HG03175 (cell line): ENCODE results near the gene UNC5C.

Experiments used
- ATAC-seq: cut with Tn5 transposase; IDR thresholded peaks from one replicate; pipeline ENCODE4 v1.9.1; 2021; ENCODE audit warnings: mild to moderate bottlenecking, moderate library complexity; ENCODE audit not compliant: unreplicated experiment

Gene UNC5C

GRCh38 chr4:95469617-95470016 is 79.2 kb downstream of the UNC5C start:
- no peak for ATAC-seq

DNA sequence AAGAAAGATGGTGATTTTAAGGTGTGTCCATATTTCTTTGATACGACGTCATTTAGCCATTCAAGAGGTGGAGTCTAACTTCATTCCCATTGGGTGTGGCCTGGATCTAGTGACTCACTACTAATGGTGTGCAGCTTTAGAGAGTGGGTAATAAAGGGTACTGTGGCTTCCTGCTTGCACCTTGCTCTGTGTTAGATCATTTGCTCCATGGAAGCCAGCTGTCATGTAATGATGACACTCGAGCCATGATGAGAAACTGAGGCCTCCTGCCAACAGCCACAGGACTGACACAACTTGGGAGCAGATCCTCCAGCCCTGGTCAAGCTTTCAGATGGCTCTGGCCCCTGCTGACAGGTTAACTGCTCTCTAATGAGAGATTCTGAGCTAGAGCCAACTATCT is 82.0 kb downstream of the UNC5C start:
- no peak for ATAC-seq

DNA sequence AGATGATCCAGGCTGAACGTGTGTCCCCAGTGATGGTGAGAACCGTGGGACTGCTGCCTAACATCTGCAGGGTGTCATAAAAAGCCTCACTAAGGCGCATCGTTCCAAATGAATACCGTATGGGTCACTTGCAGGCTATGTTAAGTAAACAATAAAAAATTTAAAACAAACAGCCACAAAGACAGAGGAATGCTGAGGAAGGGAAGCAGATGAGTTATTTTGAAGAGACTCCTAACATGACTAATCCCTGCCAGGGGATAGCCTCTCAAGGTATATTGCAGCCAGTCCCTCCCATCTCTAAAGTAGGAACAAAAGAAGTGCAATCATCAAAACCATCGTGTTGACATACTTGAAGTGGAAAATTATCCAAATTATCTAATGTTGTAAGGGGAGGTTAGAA is 83.8 kb downstream of the UNC5C start:
- no peak for ATAC-seq

DNA sequence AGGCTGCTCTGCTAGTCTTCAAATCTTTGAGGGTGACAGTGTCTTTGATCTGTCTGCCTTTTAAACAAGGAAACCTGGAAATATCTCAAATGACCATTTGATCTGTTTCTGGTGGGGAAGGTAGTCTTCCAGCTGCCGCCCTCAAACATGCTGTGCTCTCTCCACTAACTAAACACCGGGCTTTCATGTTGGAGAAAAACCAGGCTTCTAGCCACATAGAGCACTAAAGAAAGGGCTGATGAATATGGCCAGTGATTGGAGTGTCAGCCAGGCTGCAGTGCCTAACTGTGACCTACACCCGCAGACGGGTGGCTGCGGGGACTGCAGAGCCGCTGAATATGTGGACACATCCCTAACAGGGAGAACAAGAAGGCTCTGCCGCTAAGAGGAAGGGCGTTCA is 85.9 kb downstream of the UNC5C start:
- ATAC-seq, result no peak

GRCh38 chr4:95457353-95457752 is 91.4 kb downstream of the UNC5C start:
- ATAC-seq, result no peak

- no peak for ATAC-seq
These were observed 98.5 kb downstream of the UNC5C start for GRCh38 chr4:95450294-95450693.

DNA sequence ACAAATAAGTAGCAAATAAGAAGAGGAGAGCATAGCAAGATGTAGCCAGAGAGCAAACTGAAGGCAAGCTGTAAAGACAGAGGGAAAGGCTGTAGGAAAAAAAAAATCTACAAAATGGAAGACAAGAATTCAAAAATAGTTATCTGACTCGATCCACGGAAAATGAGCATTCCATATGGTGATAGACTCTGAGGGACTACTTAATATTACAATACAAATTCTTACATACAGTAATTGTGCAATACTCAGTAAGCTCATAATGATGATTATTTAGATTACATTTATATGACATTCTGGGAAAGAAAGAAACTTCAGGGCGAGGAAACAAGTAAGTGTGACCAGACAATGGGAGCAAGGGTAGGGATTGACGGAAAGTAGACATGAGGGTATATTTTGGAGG is 102.6 kb downstream of the UNC5C start:
- ATAC-seq, result no peak

GRCh38 chr4:95445251-95445650 is 103.5 kb downstream of the UNC5C start:
- ATAC-seq, result no peak

- no peak for ATAC-seq
These were observed 104.0 kb downstream of the UNC5C start for GRCh38 chr4:95444812-95445211.

DNA sequence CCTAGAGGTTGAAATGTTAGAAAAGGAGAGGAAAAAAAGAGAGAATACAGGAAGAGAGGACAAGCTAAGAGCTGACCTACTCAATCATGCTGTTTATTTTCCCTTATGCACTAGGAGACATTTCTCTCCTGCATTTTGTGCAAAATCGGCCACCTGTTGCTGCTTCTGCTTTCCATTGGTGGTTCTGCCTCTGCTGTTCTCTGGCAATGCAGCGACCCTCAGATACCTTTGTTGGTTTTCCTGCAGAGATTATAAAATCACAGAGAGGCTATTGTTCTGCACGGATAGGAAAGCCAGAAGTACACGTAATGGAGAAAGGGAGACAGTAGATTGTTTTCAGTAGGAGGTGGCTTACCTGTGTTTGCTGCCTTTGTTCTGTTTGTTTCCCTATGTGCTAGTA is 108.9 kb downstream of the UNC5C start:
- ATAC-seq, result no peak

DNA sequence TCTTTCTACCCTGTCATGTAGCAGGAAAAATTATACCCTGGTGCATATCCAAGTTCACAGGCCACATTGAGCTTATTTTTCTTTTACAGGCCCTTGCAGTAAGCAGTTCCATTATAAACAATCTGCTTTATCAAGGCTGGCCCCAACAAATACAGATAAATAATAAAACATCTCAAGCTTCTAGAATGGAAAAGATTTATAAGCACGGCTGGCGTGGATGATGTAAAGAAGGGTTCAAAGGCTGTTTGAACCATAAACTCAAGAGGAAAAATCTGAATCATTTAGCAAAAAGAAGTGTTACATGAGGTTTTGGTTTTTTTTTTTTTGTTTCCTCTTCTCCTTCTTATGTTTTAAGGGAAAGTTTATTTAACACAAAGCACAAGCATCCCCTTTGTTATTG is 109.7 kb downstream of the UNC5C start:
- no peak for ATAC-seq

DNA sequence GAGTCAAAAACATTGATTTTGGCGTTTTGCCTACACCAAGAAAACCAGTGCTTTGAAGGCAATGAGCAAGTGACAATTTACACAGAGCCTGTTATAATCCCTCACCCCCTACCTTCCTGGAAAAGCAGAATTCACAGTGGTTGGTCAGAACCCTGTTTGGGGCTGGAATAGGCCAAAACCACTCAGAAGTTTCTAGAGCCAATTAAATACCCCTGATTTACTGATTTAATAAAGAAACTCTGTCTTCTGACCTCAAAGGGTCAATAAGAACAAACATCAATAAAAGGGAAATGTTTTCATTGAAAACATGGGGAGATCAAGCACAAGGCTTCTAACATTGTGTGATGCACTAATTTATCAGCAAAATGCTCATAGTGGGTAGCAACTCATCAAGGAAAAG is 116.3 kb downstream of the UNC5C start:
- no peak for ATAC-seq

DNA sequence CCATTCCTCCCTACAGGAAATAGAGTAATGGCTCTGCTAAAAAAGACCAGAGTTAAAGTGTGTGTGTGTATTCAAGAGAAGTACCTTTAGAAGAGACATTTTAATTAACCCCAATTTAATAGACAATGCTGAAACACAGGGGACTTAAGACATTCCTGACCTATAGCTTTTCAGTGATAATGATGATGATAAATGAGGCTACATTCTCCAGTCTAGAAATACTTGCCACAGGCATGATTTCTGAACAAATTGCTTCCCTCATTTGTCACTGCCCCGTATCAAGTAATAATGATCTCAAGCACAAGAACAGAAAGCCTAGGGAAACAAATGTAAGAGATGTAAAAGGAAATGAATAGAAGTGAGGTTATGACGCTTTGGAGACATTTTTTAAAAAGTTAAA is 117.1 kb downstream of the UNC5C start:
- no peak for ATAC-seq

GRCh38 chr4:95429416-95429815 is 119.4 kb downstream of the UNC5C start:
- no peak for ATAC-seq

DNA sequence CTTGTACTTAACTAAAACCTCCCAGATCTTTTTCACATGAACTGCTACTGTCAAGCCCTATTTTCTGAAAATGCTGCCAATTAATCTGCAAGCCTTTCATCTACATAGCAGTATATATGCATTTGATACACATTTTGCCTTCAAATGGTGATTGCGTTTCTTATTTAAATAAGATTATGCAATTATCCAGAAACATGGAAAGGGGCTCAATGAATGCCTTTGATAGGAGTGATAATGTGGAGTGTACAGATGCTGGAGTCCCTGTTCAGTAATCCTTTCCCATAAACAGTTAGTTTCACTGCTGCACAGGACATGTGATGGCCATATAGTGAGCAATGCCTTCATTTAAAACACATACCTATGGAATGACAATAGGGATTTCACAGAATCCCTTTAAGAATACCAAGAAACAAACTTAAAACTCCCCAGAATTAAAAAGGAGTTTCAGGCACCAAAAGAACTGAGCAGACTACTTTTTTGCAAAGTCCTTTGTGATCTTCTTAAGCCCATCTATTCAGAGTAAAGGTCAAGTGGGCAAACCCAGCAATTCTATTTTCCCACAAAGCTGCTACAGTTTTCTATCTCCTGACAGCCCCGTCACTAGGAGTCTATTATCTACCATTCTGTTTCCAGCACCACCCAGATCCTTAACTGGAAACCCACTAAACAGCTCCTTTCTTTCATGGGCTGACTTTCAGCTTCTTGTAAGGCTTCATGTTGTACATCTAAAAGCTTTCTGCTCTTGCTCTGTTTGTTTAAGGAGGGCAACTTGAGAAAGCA is 120.3 kb downstream of the UNC5C start:
- no peak for ATAC-seq

DNA sequence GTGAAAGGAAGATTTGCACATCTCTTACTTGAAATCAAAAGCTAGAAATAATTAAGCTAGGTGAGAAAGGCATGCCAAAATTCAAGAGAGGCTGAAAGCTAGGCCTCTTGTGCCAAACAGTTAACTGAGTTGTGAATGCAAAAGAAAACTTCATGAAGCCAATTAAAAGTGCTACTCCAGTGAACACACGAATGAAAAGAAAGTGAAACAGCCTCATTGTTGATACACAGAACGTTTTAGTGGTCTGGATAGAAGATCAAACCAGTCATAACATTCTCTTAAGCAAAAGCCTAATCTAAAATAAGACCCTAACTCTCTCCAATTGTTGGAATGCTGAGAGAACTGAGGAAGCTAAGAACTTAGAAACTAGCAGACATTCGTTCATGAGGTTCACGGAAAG is 122.3 kb downstream of the UNC5C start:
- ATAC-seq, result no peak

- no peak for ATAC-seq
These were observed 126.3 kb downstream of the UNC5C start for GRCh38 chr4:95422436-95422835.

GRCh38 chr4:95421869-95422268 is 126.9 kb downstream of the UNC5C start:
- no peak for ATAC-seq

DNA sequence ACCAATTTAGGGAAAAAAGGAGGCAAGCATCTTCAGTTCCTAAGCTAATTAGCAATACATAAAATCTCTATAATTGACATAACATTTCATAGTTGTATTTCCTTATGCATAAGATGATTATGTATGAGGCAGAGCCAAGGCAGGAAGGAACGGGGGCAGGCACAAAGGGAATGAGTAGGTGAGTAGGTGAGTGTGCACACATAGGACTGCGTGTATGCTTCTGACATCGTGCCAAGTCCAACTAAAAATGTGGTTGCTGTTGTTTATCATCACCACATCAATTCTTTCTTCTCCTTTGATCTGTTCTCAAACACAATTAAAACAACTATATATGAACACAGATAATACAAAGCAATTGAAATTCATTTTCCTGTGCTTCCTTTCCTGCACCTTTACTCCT is 131.2 kb downstream of the UNC5C start:
- ATAC-seq, result no peak

GRCh38 chr4:95415346-95415771 is 133.4 kb downstream of the UNC5C start:
- no peak for ATAC-seq

DNA sequence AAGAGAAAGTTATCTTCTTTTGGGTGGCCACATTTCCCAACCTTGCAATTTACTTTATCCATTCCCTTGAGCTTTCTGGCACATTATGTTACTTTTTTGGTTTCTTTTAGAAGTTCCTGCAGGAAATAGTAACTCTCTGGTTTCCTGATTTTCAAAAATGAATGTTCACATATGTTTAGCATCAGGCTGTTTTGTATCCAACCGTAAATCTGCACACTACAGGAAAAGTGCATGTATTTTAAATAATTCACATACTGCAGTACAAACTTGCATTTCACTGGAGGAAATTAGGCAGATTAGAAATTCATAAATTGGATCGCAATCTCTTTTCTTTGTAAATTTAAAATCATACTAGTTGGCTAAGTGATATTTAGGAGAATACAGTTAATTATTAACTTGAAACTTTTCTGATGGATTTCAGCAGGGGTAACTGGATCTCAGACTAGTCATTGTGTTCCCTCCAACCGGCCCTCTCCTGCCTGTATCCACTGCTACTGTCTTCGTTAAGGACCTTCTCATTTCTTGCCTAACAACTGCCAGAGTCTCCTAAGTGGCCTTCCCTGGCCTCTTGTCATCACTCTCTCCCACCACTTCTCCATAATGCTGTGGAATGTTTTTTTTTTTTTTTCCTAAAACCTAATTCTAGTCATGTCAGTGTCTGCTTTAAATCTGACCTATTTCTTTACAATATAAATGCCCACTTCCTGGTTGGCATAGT is 137.2 kb downstream of the UNC5C start:
- no peak for ATAC-seq

GRCh38 chr4:95410387-95410977 is 138.3 kb downstream of the UNC5C start:
- ATAC-seq, result no peak
